ENCODE data around the gene CCDC68.
"Not testable (repeated sequence)": the region's sequence is repeated elsewhere in the genome, so short reads cannot be mapped to it uniquely, and the experiment has no call there.

CCDC68 gene

DNA sequence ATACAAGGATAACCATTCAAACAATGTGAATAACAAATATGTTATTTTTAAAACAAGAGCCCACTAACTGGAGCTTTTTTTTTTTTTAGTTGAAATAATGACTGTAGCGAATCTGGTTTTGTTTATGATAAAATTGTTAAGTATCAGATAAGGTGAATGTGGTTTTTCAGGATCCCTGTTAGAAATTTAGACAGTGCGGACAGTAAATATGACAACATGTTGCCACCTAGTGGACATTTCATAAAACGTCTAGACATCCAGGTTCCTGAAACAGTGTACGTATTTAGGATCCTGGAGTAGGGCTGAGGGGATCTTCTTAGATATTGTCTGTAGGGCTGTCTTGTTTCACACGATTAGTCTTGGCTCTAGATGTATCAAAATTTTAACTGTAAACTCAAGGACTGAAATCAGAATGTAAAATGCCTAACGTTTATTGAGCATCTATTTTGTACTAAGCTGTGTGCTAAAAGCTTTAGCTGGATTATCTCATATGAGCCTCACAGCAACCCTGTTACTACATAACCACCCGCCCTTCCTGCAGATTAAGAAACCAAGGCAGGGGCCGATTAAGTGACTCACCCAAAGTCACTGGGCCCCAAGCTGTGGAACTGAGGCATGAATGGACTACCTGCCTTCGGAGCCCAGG, 23.9 kb upstream of the CCDC68 start:
- Histone ChIP-seq H3K27ac (no peak overlapping the region), H3K36me3 (replicated peaks) (no peaks in the 10 kb centered on the region), H3K4me3 (ENCODE audit: low read depth, low read length) (no peak overlapping the region), H3K27me3 (replicated peaks) (no peaks in the 10 kb centered on the region)
- DNase-seq: peak; percentile 66
- in situ Hi-C loops (cut with HindIII; ENCODE audit: low pct_ligation_motif_present, low sequenced_read_pairs): no loop called here
- TF ChIP-seq, protein P1, sequence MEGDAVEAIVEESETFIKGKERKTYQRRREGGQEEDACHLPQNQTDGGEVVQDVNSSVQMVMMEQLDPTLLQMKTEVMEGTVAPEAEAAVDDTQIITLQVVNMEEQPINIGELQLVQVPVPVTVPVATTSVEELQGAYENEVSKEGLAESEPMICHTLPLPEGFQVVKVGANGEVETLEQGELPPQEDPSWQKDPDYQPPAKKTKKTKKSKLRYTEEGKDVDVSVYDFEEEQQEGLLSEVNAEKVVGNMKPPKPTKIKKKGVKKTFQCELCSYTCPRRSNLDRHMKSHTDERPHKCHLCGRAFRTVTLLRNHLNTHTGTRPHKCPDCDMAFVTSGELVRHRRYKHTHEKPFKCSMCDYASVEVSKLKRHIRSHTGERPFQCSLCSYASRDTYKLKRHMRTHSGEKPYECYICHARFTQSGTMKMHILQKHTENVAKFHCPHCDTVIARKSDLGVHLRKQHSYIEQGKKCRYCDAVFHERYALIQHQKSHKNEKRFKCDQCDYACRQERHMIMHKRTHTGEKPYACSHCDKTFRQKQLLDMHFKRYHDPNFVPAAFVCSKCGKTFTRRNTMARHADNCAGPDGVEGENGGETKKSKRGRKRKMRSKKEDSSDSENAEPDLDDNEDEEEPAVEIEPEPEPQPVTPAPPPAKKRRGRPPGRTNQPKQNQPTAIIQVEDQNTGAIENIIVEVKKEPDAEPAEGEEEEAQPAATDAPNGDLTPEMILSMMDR (IDR thresholded peaks at IDR 0.05; ENCODE audit: low read depth, low read length, missing control alignments): peak; percentile 51

GRCh38 chr18:54981076-54981475, 21.8 kb upstream of the CCDC68 start:
- no peak for DNase-seq
- in situ Hi-C loops (cut with HindIII; ENCODE audit: low pct_ligation_motif_present, low sequenced_read_pairs): no loop called here
- no peak overlapping the region for H3K4me3 ChIP-seq (ENCODE audit: low read depth, low read length)
- H3K27me3 ChIP-seq (replicated peaks): no peaks in the 10 kb centered on the region
- no peaks in the 10 kb centered on the region for H3K36me3 ChIP-seq (replicated peaks)
- no peak overlapping the region for H3K27ac ChIP-seq
- TF ChIP-seq, protein P1 (IDR thresholded peaks at IDR 0.05; ENCODE audit: low read depth, low read length, missing control alignments): no peak

DNA sequence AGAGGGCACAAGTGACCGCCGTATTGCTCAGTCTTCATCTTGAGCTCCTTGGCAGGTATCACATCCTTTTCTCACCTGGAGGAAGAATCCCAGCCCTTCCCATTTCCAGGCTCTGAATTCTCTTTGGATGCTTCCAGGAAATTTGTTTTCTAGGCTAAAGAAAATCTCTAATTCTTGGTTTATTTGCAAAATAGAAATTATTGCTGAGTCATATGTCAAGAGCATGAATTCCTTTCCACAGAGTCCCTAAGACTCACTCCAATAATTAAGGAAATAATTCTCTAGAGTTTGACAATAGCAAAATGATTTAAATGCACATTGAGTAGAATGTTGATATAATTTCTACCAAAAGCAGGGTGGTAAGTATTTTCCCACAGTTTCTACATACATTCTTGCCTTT, 16.3 kb upstream of the CCDC68 start:
- no peak overlapping the region for H3K27ac ChIP-seq
- in situ Hi-C loops (cut with HindIII; ENCODE audit: low pct_ligation_motif_present, low sequenced_read_pairs): no loop called here
- no peaks in the 10 kb centered on the region for H3K36me3 ChIP-seq (replicated peaks)
- H3K27me3 ChIP-seq (replicated peaks): no peaks in the 10 kb centered on the region
- no peak overlapping the region for H3K4me3 ChIP-seq (ENCODE audit: low read depth, low read length)
- no peak for DNase-seq
- TF ChIP-seq, protein P1 (IDR thresholded peaks at IDR 0.05; ENCODE audit: low read depth, low read length, missing control alignments): no peak

DNA sequence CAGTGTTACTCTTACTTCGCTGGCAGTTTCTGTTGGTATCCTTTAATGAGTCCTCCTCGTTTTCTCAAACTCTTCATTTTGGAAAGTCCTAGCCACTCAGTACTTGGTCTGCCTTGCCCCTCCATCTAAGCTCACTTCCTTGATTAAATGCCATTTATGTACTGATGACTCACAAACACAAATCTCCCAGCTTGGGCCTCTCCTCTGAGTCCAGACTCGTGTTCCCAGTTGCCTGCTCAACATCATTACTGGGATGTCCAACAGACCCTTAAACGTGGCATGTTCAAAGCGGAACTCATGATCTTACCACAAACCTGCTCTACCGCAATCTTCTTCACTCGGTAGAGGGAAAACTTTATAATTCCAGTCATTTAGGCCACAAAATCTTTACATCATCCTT, 13.8 kb upstream of the CCDC68 start:
- no peak overlapping the region for H3K4me3 ChIP-seq (ENCODE audit: low read depth, low read length)
- in situ Hi-C loops (cut with HindIII; ENCODE audit: low pct_ligation_motif_present, low sequenced_read_pairs): no loop called here
- DNase-seq: no peak
- no peaks in the 10 kb centered on the region for H3K36me3 ChIP-seq (replicated peaks)
- H3K27me3 ChIP-seq (replicated peaks): no peaks in the 10 kb centered on the region
- no peak overlapping the region for H3K27ac ChIP-seq
- TF ChIP-seq, protein P1 (IDR thresholded peaks at IDR 0.05; ENCODE audit: low read depth, low read length, missing control alignments): no peak

- TF ChIP-seq, protein P1 (IDR thresholded peaks at IDR 0.05; ENCODE audit: low read depth, low read length, missing control alignments): no peak
- in situ Hi-C loops (cut with HindIII; ENCODE audit: low pct_ligation_motif_present, low sequenced_read_pairs): no loop called here
- DNase-seq: no peak
Measured at GRCh38 chr18:54968807-54969206, 9.5 kb upstream of the CCDC68 start.

DNA sequence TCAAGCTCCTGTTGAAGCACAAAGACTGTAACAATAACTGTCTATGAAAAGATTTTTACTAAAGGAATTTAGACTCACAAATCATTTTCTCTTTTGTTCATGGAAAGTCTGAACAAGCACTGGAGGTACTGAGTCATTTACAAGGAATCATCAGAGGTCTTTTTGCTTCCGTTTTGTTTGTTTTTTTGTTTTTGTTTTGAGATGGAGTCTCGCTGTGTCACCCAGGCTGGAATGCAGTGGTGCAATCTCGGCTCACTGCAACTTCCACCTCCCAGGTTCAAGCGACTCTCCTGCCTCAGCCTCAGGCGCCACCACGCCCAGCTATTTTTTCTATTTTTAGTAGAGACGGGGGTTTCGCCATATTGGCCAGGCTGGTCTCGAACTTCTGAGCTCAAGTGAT, 9.0 kb upstream of the CCDC68 start:
- H3K4me3 ChIP-seq (ENCODE audit: low read depth, low read length); in situ Hi-C loops (cut with HindIII; ENCODE audit: low pct_ligation_motif_present, low sequenced_read_pairs); H3K36me3 ChIP-seq (replicated peaks); H3K27me3 ChIP-seq (replicated peaks): not testable (repeated sequence)
- peak; percentile 65 for DNase-seq
- H3K27ac ChIP-seq: peak overlapping the region; percentile 52

More at GRCh38 chr18:54968807-54969206, 9.5 kb upstream of the CCDC68 start:
- Histone ChIP-seq H3K27me3 (replicated peaks) (no peaks in the 10 kb centered on the region), H3K27ac (peak overlapping the region; percentile 52), H3K36me3 (replicated peaks) (no peaks in the 10 kb centered on the region), H3K4me3 (ENCODE audit: low read depth, low read length) (no peak overlapping the region)
